Suppressor macrophage treated with lipopolysaccharide for 4 hours (primary cell): ENCODE measurements around the gene LUM.

ENCODE experiments used
- DNase-seq: peaks from one replicate; pipeline ENCODE4 v3.0.0-alpha.2; 2020

LUM gene

DNA sequence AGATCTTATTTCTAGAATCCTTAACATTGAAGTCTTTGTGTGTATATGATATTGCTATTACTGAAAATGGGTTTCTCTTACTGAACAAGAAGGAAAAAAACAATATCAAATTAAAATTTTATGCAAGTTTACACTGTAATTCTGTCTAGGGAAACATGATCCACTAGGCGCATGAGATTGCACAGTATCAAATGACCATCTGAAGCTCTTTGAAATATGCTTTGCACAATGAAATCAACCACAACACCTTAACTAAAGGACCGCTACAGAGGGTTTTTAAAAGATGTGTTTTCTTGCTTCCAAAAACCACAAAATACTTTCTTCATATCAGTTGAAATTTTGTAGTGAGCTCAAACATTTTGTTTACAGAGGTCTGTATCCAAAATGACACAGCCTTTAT lies 38.4 kb downstream of the LUM start:
- DNase-seq, result no peak

DNA sequence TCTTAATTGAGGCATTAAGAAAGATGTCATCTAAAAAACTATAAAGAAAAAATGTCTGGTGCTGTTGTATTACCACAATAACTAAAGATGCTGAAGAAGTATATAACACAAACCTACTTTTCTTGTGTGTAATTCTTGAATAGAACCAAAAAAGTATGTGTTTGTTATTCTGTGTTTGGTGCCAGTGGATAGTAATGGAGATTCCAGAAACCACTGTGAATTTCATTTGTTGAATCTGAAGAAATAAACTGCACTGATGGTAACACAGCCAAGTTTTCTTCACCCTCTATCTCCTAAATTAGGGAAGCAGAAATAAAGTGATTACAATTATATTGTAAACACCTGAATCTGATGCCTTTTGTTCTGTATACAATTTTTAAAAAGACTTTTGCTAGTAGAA lies 40.4 kb downstream of the LUM start:
- no peak for DNase-seq

- no peak for DNase-seq
Measured at GRCh38 chr12:91065396-91065795, 45.9 kb downstream of the LUM start.

DNA sequence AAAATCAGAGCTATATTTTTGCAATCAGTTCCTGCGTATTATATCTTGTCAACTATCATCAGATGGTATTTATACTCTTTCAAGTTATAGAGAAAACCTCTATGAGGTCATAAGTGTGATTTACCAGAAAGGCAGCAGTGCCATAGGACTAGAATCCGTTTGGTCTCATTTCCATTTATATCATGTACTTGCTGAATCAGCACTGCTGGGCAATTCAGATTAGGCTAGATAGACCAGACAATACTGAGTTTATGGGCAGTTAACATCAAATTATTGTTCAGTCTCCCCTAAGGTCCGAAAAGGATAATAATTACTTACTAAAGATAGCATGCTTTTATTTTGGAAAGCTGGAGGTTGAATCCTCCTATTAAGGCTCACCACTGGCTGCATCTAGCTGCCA lies 46.7 kb downstream of the LUM start:
- DNase-seq, result no peak

GRCh38 chr12:91061091-91061490 lies 50.2 kb downstream of the LUM start:
- DNase-seq, result no peak

GRCh38 chr12:91059211-91059610 lies 52.1 kb downstream of the LUM start:
- DNase-seq, result no peak

DNA sequence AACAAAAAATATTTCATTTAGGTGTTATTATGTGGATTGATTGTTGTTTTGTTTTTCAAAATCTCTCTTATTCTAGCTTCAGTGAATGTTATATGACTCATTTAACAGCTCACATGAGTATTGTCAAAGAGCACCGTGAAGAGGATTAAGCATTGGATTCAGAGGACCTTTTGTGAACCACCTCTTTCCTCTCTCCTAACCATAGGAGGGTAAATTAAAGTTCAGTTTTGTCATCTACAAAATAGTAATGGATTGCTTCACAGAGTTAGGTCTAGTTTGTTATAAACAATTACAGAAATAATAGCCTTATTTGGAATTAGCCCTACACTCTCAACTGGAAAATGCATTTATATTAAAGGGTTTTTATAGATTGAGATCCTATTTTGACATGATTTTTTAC lies 52.5 kb downstream of the LUM start:
- no peak for DNase-seq

DNA sequence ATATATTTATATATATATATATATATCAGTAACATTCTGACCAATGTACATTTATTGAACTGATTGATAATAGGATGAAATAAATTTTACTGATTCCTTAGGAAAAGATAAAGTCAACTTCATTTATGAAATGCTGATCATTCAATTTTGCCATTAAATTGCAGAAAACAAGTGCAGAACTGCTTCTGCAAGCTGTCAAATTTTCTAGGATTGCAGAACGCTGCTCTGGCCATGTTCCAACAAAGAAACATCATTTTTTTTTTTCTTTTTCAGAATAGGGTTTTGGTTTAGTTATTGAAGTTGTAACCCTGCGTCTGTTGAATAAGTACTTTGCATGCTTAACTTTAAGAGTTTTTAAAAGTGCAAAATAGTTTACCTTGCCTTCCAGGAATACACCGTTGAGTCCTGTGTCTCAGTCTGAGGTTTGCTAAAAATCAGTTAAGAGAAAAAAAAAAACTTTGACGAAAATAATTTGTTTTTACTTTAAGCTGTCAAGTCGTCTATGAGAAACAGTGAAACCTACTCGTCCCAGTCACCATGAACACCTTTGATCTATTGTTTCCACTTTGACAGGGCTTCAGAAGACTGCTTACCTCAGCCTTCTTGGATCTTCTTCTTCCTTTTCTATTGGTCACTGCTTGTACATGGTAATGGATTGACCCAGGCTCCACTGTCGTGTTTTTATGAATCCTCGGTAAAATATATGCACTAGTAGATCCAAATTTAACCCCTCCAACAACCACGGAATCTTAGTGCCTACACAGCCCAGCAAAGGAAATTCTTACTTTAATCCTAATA lies 53.7 kb downstream of the LUM start, which contains the start of gene KERA:
TSS of gene KERA (minus strand) at position 657 of the 798 bp plus-strand sequence. CDS start 1,743 bp downstream, outside the sequence.
- DNase-seq, result no peak

GRCh38 chr12:91056488-91056887 lies 54.8 kb downstream of the LUM start:
- no peak for DNase-seq

GRCh38 chr12:91055976-91056375 lies 55.3 kb downstream of the LUM start:
- DNase-seq, result no peak

GRCh38 chr12:91053951-91054715 lies 57.2 kb downstream of the LUM start:
- no peak for DNase-seq
